Endothelial cell of umbilical vein (primary cell): ENCODE data around the gene NALCN. TPM values are rescaled to one million over a fixed set of nuclear protein-coding genes. Genes with fewer than 3 reads are reported as not detected.

Experiments used
- BruUV-seq: library from RNA; stranded (reverse); fragments of 400-500 nt; replicated peaks from 2 replicates; lab custom pipeline; 2021; lab: Mats Ljungman, UMichigan
- CTCF ChIA-PET: fragments of 300-600, 350-600 bp; sonication (Branson Sonifier 250); formaldehyde crosslinking; loops from one replicate; lab custom pipeline; 2021; ENCODE audit warnings: antibody characterized with exemption, inconsistent platforms; lab: Charles Lee
- POLR2A ChIA-PET: fragments of 300-600, 350-600 bp; sonication (Branson Sonifier 250); formaldehyde crosslinking; loops from one replicate; lab custom pipeline; 2021; ENCODE audit warnings: antibody characterized with exemption, inconsistent platforms; lab: Charles Lee
- DNase-seq: peaks from one replicate; pipeline ENCODE4 v3.0.0-alpha.2; 2011; ENCODE audit warnings: low read depth, low spot score
- FAIRE-seq: peaks from 2 replicates; lab custom pipeline; 2011; peaks lifted over from hg19 to GRCh38; lab: Jason Lieb, UNC
- H2AFZ ChIP-seq: 2 replicates; pipeline ENCODE4 v1.6.0; 2012; ENCODE audit warnings: low read depth, low read length, control low read depth, inconsistent platforms
- H3K27ac ChIP-seq: 2 replicates; pipeline ENCODE4 v1.5.1; 2011; ENCODE audit warnings: low read depth, mild to moderate bottlenecking, control low read depth, low read length, moderate library complexity; ENCODE audit not compliant: insufficient read depth
- H3K27me3 ChIP-seq, 2 experiments: 2 replicates each; pipeline versions ENCODE4 v1.6.0 to v1.6.1; 2011; ENCODE audit warnings: low read length in 2 of 2, mixed read lengths in 1 of 2; ENCODE audit not compliant: control insufficient read depth in 2 of 2, insufficient read depth in 2 of 2
- H3K36me3 ChIP-seq, 2 experiments: 2 replicates in 1 of 2; 3 replicates in 1 of 2; pipeline ENCODE4 v1.5.1; 2011; ENCODE audit warnings: low read length in 2 of 2, mild to moderate bottlenecking in 1 of 2, moderate library complexity in 1 of 2; ENCODE audit not compliant: control insufficient read depth in 2 of 2, insufficient read depth in 2 of 2; ENCODE audit errors: extremely low read depth in 1 of 2
- H3K4me1 ChIP-seq: 3 replicates; pipeline ENCODE4 v1.5.1; 2011; ENCODE audit warnings: mild to moderate bottlenecking, low read length; ENCODE audit not compliant: control insufficient read depth, insufficient read depth; ENCODE audit errors: extremely low read depth
- H3K4me2 ChIP-seq: 2 replicates; pipeline ENCODE4 v1.6.1; 2011; ENCODE audit warnings: low read length, control low read depth, mixed read lengths; ENCODE audit not compliant: insufficient read depth
- H3K4me3 ChIP-seq, 3 experiments: fragments of 200-600 bp in 1 of 3; sonication (generic), shearing (Covaris generic) in 1 of 3; replicated peaks in 1 of 3; 2 replicates each; pipeline ENCODE4 v1.5.1; 2011 to 2016; ENCODE audit warnings: control low read depth in 3 of 3, low read length in 3 of 3, mild to moderate bottlenecking in 2 of 3, inconsistent platforms in 1 of 3, low read depth in 1 of 3, moderate library complexity in 1 of 3; ENCODE audit not compliant: insufficient read depth in 1 of 3
- H3K79me2 ChIP-seq: 2 replicates; pipeline ENCODE4 v1.6.0; 2012; ENCODE audit warnings: low read length, inconsistent platforms; ENCODE audit not compliant: control insufficient read depth, insufficient read depth
- H3K9ac ChIP-seq: replicated peaks from 2 replicates; pipeline ENCODE3; 2011; ENCODE audit warnings: low read length, control low read depth; ENCODE audit not compliant: insufficient read depth; ENCODE audit errors: extremely low read depth
- H3K9me1 ChIP-seq: replicated peaks from 3 replicates; pipeline ENCODE4 v1.6.0; 2011; ENCODE audit warnings: mild to moderate bottlenecking, low read length; ENCODE audit not compliant: control insufficient read depth, insufficient read depth; ENCODE audit errors: extremely low read depth
- H3K9me3 ChIP-seq: replicated peaks from 2 replicates; pipeline ENCODE4 v1.5.1; 2012; ENCODE audit warnings: low read length, inconsistent platforms; ENCODE audit not compliant: control insufficient read depth, insufficient read depth
- H4K20me1 ChIP-seq: replicated peaks from 2 replicates; pipeline ENCODE3; 2011; ENCODE audit warnings: mild to moderate bottlenecking, low read length; ENCODE audit not compliant: control insufficient read depth, insufficient read depth; ENCODE audit errors: extremely low read depth
- CTCF ChIP-seq, 2 donors: IDR thresholded peaks; 1 replicate in 1 of 2; 2 replicates in 1 of 2; pipeline ENCODE4 v1.5.1; 2011; ENCODE audit warnings: low read length in 2 of 2, mild to moderate bottlenecking in 2 of 2, moderate library complexity in 2 of 2, control low read depth in 1 of 2, inconsistent platforms in 1 of 2, low read depth in 1 of 2; ENCODE audit not compliant: insufficient read depth in 1 of 2; ENCODE audit errors: extremely low read depth in 1 of 2
- MAX ChIP-seq: IDR thresholded peaks from 2 replicates; pipeline ENCODE4 v1.6.1; 2011; ENCODE audit not compliant: insufficient read depth, insufficient read length
- MYC ChIP-seq: IDR thresholded peaks from one replicate; pipeline ENCODE4 v1.6.1; 2011; ENCODE audit warnings: mild to moderate bottlenecking, low read depth, low read length
- POLR2A ChIP-seq: IDR thresholded peaks from 2 replicates; pipeline ENCODE4 v1.6.1; 2012; ENCODE audit warnings: low read depth, mild to moderate bottlenecking, control low read depth, low read length
- dilution Hi-C: fragments of 300-500 bp; cut with MboI; formaldehyde crosslinking; loops from one replicate; pipeline ENCODE4 v1.15.0; 2019; ENCODE audit warnings: low sequenced_read_pairs; ENCODE audit not compliant: extremely low pct_ligation_motif_present
- intact Hi-C: fragments of 100-400 bp; cut with micrococcal nuclease; formaldehyde crosslinking; loops from one replicate; pipeline ENCODE4 v1.10.0; 2022
- polyA plus RNA-seq, 4 experiments: library from polyadenylated mRNA; depleted of rRNA in 3 of 4; stranded (reverse) in 3 of 4; unstranded in 1 of 4; fragments of >200 nt; gene quantifications; 2 replicates each; pipeline versions ENCODE4 v1.2.1 to v1.2.3, GENCODE V29; 2011 to 2012; ENCODE audit warnings: missing spikeins in 1 of 4
- total RNA-seq: library from RNA; stranded (reverse); gene quantifications from 2 replicates; pipeline ENCODE4 v1.2.3, GENCODE V29; 2021

NALCN gene
- total and polyA plus RNA-seq, 2 donors (not counting 3 experiments of a cell fraction or from before 2014, with no cell fraction given), result 3.3 to 4.4 TPM

- BruUV-seq, result no TSS peak
These were observed 397.2 kb downstream of the NALCN start for GRCh38 chr13:101019126-101019525.

More at GRCh38 chr13:101019126-101019525, 397.2 kb downstream of the NALCN start:
- no peak for TF ChIP-seq MAX
- TF ChIP-seq MYC, result no peak
- TF ChIP-seq POLR2A, result no peak
- no peak for TF ChIP-seq CTCF (IDR thresholded peaks at IDR 0.05; ENCODE audit: extremely low read depth in 1 of 2, insufficient read depth in 1 of 2, low read depth in 1 of 2, low read length in 2 of 2)
- Histone ChIP-seq H3K27me3 (no peaks in the 10 kb centered on the region), H3K9ac (no peak overlapping the region), H2AFZ (no peak overlapping the region), H3K4me3 (no peak overlapping the region), H3K27ac (no peak overlapping the region), H3K36me3 (no peaks in the 10 kb centered on the region), H3K9me1 (no peaks in the 10 kb centered on the region), H3K9me3 (no peaks in the 10 kb centered on the region), H3K4me2 (no peak overlapping the region), H3K79me2 (no peaks in the 10 kb centered on the region), H4K20me1 (no peaks in the 10 kb centered on the region), H3K4me1 (no peaks in the 10 kb centered on the region)
- ChIA-PET POLR2A (no interaction called here), CTCF (no interaction called here)
- dilution Hi-C loops (no loop called here), intact Hi-C loops (no loop called here)
- FAIRE-seq (no peak), DNase-seq (no peak)
